Mammary epithelial cell (primary cell): ENCODE measurements around the gene AGXT.

ENCODE experiments used
- EZH2 ChIP-seq: IDR thresholded peaks from 2 replicates; pipeline ENCODE4 v1.6.1; 2012; ENCODE audit warnings: low read length, inconsistent platforms, borderline replicate concordance
- TF ChIP-seq, protein P1 (sequence below), 2 donors: IDR thresholded peaks in 1 of 2; conservative IDR thresholded peaks in 1 of 2; 2 replicates each; pipeline ENCODE4 v1.5.1; 2011 to 2012; ENCODE audit warnings: inconsistent platforms in 2 of 2, low read length in 2 of 2, mild to moderate bottlenecking in 2 of 2, control low read depth in 1 of 2, low read depth in 1 of 2; ENCODE audit not compliant: insufficient read depth in 1 of 2; ENCODE audit errors: extremely low read depth in 1 of 2

DNA sequence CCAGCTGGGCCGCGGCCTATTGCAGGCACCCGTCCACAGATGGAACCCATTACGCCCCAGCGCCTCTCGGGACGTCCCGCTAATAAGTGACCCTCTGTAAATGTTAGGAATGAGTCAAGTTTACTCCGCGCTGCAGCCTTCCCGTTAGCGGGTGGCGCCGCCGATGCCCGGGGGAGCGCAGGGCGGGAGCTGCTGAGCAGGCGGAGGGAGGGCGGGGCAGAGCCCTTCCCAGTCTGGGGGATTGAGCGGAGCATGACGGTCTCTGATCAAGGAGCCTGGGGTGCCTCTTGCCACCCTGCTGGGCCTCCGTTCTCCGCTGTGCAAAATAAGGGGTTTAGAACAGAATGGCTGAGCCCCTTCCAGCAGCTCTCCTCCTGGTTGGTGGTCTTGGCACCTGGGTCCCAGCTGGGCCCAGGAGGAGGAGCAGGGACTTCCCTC, 48.0 kb downstream of the AGXT start:
- TF ChIP-seq EZH2, result no peak
- TF ChIP-seq, protein P1, sequence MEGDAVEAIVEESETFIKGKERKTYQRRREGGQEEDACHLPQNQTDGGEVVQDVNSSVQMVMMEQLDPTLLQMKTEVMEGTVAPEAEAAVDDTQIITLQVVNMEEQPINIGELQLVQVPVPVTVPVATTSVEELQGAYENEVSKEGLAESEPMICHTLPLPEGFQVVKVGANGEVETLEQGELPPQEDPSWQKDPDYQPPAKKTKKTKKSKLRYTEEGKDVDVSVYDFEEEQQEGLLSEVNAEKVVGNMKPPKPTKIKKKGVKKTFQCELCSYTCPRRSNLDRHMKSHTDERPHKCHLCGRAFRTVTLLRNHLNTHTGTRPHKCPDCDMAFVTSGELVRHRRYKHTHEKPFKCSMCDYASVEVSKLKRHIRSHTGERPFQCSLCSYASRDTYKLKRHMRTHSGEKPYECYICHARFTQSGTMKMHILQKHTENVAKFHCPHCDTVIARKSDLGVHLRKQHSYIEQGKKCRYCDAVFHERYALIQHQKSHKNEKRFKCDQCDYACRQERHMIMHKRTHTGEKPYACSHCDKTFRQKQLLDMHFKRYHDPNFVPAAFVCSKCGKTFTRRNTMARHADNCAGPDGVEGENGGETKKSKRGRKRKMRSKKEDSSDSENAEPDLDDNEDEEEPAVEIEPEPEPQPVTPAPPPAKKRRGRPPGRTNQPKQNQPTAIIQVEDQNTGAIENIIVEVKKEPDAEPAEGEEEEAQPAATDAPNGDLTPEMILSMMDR (conservative IDR thresholded peaks at IDR 0.05 in 1 of 2, IDR thresholded peaks at IDR 0.05 in 1 of 2; ENCODE audit: extremely low read depth in 1 of 2, insufficient read depth in 1 of 2, low read depth in 1 of 2, low read length in 2 of 2), result no peak
